ENCODE data around the gene NPHP1.

DNA sequence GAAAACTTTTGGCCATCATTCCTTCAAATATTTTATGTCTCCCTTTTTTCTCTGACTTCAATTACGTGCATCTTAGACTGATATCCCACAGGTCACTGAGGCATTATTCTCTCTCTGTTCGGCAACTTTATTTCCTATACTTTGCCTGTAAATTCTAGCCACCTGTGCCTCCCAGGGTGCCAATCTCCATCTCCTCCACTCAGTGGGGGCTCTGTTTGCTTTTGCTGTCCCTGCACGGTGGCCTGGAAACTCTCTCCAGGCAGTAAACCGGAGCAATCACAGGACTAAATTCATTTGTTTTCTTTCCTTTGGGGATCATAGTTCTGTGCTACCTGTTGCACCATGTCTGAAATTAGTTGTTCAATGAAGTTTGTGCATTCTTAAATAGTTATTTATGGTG, 17.1 kb upstream of the NPHP1 start:
- TF ChIP-seq, protein P1, sequence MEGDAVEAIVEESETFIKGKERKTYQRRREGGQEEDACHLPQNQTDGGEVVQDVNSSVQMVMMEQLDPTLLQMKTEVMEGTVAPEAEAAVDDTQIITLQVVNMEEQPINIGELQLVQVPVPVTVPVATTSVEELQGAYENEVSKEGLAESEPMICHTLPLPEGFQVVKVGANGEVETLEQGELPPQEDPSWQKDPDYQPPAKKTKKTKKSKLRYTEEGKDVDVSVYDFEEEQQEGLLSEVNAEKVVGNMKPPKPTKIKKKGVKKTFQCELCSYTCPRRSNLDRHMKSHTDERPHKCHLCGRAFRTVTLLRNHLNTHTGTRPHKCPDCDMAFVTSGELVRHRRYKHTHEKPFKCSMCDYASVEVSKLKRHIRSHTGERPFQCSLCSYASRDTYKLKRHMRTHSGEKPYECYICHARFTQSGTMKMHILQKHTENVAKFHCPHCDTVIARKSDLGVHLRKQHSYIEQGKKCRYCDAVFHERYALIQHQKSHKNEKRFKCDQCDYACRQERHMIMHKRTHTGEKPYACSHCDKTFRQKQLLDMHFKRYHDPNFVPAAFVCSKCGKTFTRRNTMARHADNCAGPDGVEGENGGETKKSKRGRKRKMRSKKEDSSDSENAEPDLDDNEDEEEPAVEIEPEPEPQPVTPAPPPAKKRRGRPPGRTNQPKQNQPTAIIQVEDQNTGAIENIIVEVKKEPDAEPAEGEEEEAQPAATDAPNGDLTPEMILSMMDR (IDR thresholded peaks at IDR 0.05) = no peak
- no peak for TF ChIP-seq EZH2 (IDR thresholded peaks at IDR 0.05; ENCODE audit: borderline replicate concordance, insufficient read depth, low read depth, low read length, poor library complexity, severe bottlenecking)
